GM19438 (cell line): ENCODE measurements around the gene PRMT2.
"Not testable (repeated sequence)": the region's sequence is repeated elsewhere in the genome, so short reads cannot be mapped to it uniquely, and the experiment has no call there.

Experiments used
- ATAC-seq: cut with Tn5 transposase; IDR thresholded peaks from one replicate; pipeline ENCODE4 v1.9.1; 2021; ENCODE audit warnings: low read depth; ENCODE audit not compliant: unreplicated experiment

Gene PRMT2

DNA sequence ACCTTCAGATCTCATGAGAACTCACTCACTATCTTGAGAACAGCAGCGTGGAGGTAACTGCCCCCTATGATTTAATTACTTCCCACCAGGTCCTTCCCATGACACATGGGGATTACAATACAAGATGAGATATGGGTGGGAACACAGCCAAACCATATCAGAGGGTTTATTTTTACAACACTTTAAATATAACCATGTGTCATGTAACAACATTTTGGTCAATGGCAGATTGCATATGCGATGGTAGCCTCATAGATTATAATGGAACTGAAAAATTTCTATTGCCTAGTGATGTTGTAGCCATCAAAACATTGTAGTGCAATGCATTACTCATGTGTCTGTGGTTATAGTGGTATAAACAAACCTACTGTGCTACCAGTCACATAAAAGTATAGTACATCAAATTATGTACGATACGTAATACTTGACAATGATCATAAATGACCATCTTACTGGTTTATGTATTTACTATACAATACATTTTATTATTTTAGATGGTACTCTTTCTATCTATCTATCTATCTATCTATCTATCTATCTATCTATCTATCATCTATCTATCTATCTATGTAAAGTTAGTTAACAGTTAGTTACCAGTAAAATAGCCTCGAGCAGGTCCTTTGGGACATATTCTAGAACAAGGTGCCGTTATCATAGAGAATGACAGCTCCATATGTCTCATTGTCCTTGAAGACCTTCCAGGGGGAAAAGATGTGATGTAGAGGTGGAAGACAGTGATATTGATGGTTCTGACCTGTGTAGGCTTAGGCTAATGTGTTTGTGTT is 18.0 kb upstream of the PRMT2 start:
- no peak for ATAC-seq

DNA sequence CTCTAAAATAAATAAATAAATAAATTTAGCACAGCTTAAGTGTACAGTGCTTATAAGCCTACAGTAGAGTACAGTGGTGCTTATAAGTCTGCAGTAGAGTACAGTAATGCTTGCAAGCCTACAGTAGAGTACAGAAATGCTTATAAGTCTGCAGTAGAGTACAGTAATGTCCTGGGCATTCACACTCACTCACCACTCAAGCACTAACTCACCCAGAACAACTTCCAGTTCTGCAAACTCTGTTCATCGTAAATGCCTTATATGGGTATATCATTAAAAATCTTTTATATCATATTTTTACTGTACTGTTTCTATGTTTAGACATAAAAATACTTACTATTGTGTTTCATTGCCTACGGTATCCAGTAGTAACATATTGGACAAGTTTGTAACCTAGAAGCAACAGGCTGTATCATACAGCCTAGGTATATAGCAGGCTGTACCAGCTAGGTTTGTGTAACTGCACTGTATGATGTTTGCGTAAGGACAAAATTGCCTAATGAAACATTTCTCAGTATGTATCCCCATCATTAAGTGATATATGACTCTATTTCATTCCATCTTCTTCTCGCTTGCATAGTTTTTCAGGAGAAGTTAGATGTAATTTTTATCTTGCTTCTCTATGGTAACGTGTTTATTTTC is 16.6 kb upstream of the PRMT2 start:
- no peak for ATAC-seq

GRCh38 chr21:46619846-46620245 is 15.6 kb upstream of the PRMT2 start:
- ATAC-seq: no peak

DNA sequence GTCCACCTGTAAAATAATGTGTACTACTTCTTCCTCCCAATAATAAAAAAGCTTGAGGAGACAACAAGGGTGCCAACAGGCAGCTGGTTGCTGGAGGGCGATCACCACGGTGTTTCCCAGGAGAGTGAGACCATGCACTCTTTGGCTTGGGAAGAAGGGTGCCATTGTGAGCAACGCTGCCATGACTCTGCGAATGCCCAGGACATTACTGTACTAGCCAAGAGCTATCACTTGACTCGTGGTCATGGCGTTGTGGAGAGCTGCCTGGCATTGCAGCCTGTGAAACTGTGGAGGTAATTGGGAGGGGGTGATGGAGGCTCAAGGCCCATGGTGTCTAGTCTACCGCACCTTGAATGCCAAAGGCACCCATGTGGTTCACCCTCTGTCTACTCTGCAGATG is 14.6 kb upstream of the PRMT2 start:
- ATAC-seq: no peak

- ATAC-seq: no peak
Measured at GRCh38 chr21:46621457-46622182, 13.9 kb upstream of the PRMT2 start.

GRCh38 chr21:46622226-46622625 is 13.2 kb upstream of the PRMT2 start:
- no peak for ATAC-seq

GRCh38 chr21:46624050-46624449 is 11.4 kb upstream of the PRMT2 start:
- ATAC-seq: no peak

- no peak for ATAC-seq
Measured at GRCh38 chr21:46625759-46626158, 9.7 kb upstream of the PRMT2 start.

DNA sequence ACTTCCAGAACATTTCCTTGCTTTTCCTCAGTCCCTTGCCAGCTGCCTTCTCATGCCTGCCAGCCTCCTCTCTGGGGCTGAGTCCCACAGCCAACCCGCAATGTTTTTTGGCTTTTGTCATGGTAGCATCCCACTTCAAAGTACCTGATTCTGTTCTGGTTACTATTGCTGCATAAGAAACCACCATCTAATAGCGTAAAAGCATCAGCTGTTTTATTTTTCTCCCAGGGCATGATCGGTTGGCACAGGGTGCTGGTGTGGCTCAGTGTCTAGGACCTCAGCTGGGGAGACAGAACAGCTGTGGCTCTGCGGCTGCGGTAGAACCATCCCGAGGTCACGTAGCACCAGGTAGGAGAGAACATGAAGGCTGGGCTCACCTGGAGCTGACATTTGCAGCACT is 8.9 kb upstream of the PRMT2 start:
- no peak for ATAC-seq

DNA sequence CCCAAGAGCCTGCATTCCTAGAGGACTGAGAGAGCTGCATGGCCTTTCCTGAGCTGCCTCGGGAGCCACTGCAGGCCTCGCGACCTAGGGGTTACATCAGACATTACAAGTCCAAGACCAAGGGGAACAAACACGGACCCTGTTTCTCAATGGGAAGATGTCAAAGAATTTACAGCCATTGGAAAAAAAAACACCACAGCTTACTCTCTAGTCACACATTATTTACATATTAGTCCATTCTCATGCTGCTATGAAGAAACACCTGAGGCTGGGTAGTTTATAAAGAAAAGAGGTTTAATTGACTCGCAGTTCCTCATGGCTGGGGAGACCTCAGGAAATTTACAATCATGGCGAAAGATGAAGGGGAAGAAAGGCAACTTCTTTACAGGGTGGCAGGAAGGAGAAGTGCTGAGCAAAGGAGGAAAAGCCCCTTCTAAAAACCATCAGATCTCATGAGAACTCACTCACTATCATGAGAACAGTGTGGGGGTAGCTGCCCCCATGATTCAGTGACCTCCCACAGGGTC is 8.4 kb upstream of the PRMT2 start:
- no peak for ATAC-seq

GRCh38 chr21:46627726-46628125 is 7.7 kb upstream of the PRMT2 start:
- no peak for ATAC-seq

DNA sequence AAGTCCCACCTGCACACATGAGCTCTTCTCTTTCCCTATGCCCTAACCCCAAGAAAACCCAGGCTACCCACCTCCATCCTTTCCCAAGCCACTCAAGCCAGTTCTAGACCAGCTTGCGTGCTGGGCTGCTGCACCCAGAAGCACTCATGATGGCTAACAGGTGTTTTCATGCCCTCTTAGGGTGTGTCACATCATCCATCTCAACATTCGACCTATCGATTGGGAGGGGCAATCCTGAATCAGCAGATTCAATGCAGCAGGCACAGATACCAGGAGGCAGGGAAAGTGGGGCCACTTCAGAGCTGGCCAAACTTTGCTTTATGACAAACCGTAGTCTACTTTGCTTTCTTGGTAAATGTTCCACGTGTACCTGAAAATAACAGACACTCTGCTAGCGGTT is 6.6 kb upstream of the PRMT2 start:
- ATAC-seq: no peak

GRCh38 chr21:46630915-46631314 is 4.6 kb upstream of the PRMT2 start:
- not testable (repeated sequence) for ATAC-seq

- ATAC-seq: no peak
Measured at GRCh38 chr21:46633566-46633965, 1.9 kb upstream of the PRMT2 start.

DNA sequence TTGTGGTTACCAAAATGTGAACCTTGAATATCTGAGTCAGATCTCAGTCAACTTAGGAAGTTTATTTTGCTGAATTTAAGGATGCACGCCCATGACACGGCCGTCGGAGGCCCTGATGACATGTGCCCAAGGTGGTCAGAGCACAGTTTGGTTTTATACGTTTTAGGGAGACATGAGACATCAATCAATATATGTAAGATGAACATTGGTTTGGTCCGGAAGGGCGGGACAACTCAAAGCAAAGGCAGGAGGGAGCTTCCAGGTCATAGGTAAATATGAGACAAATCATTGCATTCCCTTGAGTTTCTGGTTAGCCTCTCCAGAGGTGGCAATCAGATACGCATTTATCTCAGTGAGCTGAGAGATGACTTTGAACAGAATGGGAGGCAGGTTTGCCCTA is 1.0 kb upstream of the PRMT2 start:
- ATAC-seq: no peak

DNA sequence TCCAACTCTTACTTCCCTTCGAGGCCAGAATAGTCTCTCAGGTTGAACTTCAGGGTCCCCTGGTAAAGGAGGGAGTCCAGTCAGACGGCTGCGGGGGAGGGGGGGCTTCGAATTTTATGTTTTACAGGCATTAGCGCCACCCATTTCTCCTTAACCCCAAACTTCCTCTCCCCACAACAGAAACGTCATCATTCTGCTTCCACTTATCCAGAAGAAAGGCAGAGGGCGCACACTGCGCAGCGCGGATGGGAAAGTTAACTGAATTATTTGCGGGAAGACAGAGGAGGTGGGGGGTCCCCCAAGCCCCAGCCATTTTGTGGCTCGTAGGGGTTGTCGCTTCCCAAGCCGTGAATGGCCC is 529 bp upstream of the PRMT2 start:
- ATAC-seq: peak; percentile 36

DNA sequence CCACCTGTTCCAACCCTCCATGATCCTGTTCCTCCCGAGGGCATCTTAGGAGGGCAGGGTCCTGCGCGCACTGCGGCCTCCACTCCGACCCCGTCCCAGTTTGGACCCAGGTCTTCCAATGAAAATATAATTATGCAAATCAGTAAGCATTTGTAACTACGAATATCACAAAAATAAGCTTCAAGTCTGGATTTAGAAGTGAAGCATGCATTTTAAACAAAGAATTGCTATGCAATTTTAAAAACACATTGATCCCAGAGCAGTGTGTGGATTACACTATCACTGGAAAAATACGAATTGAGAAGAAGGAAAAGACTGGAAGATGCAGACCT is 673 bp downstream of the PRMT2 start:
- ATAC-seq: no peak

DNA sequence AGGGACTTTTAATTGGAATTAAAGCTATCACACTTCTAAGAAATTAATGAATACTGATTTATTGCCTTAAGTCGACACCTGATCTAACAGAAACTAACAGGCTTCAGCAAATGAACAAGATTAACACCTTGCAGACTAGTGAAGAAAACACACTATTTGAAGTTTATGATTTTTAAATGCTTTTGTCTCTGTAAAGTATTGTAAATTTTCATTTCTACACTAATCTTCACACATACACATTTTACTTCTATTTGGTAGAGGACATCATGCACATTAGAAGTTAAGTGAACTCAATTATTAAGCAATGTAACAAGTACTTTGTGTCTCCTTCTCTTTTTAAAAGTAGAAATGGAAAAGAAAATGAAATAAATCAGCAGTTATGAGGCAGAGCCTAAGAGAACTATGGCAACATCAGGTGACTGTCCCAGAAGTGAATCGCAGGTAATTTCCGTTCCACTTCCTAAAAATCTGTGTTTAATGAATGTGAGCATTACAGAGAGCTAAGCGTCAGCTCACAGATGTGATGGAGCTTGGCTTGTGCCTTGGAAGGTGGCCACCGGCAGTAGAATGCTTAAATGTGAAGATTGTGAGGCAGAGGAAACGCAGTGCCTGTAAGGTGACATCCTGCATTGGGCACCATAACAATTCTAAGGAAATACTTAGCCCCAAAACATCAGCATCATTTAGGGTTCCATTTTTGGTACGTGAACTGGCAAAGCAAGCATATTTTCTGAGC is 1.2 kb downstream of the PRMT2 start:
- ATAC-seq: no peak

- ATAC-seq: no peak
Measured at GRCh38 chr21:46637952-46638746, 2.7 kb downstream of the PRMT2 start.
